GM18505 (cell line): Measurements from ENCODE around the gene WDCP.

Source experiments
- ATAC-seq: cut with Tn5 transposase; IDR thresholded peaks from one replicate; pipeline ENCODE4 v1.9.1; 2021; ENCODE audit not compliant: unreplicated experiment
- POLR2A ChIP-seq: IDR thresholded peaks from 4 replicates; pipeline ENCODE4 v1.6.1; 2011; ENCODE audit warnings: borderline replicate concordance; ENCODE audit not compliant: insufficient read depth, insufficient read length; ENCODE audit errors: extremely low read depth

Gene WDCP

GRCh38 chr2:24076849-24077534 lies 29.8 kb upstream of the WDCP start:
- no peak for ATAC-seq
- TF ChIP-seq POLR2A = no peak

GRCh38 chr2:24075915-24076848 lies 29.0 kb upstream of the WDCP start, which contains the start of gene SF3B6:
TSS of gene SF3B6 (minus strand) at chr2:24076326. CDS start at chr2:24076229, 97 bp downstream.
- ATAC-seq = peak; percentile 87

GRCh38 chr2:24075259-24075658 lies 28.1 kb upstream of the WDCP start:
- no peak for TF ChIP-seq POLR2A
- no peak for ATAC-seq

More at GRCh38 chr2:24075915-24076848, 29.0 kb upstream of the WDCP start, which contains the start of gene SF3B6:
- TF ChIP-seq POLR2A = peak; percentile 95

GRCh38 chr2:24073816-24074215 lies 26.6 kb upstream of the WDCP start:
- ATAC-seq = no peak
- no peak for TF ChIP-seq POLR2A

GRCh38 chr2:24072259-24072658 lies 25.1 kb upstream of the WDCP start:
- ATAC-seq = no peak
- no peak for TF ChIP-seq POLR2A

GRCh38 chr2:24065341-24065740 lies 18.1 kb upstream of the WDCP start:
- ATAC-seq = no peak
- no peak for TF ChIP-seq POLR2A

- no peak for TF ChIP-seq POLR2A
- ATAC-seq = no peak
These were observed 11.5 kb upstream of the WDCP start for GRCh38 chr2:24058564-24059271.

- TF ChIP-seq POLR2A = no peak
- no peak for ATAC-seq
These were observed 8.6 kb upstream of the WDCP start for GRCh38 chr2:24055750-24056149.

- no peak for TF ChIP-seq POLR2A
- no peak for ATAC-seq
These were observed 7.3 kb upstream of the WDCP start for GRCh38 chr2:24054366-24055010.

- TF ChIP-seq POLR2A = no peak
- no peak for ATAC-seq
These were observed 5.8 kb upstream of the WDCP start for GRCh38 chr2:24052951-24053350.

- TF ChIP-seq POLR2A = no peak
- ATAC-seq = no peak
These were observed 4.6 kb upstream of the WDCP start for GRCh38 chr2:24051833-24052232.

GRCh38 chr2:24050041-24050979 lies 3.1 kb upstream of the WDCP start:
- TF ChIP-seq POLR2A = no peak
- no peak for ATAC-seq
